Loucy (cell line): ENCODE results near the gene CREB3L2.

ENCODE experiments used
- H2AFZ ChIP-seq: fragments of 200-600 bp; sonication (generic); 2 replicates; pipeline ENCODE4 v1.6.0; 2016; ENCODE audit warnings: antibody characterized with exemption, mild to moderate bottlenecking, low read length, moderate library complexity
- H3F3A ChIP-seq: fragments of 200-600 bp; 2 replicates; pipeline ENCODE4 v1.6.0; 2016; ENCODE audit warnings: antibody characterized with exemption, low read depth, mild to moderate bottlenecking
- H3K27me3 ChIP-seq: fragments of 200-600 bp; sonication (generic); 2 replicates; pipeline ENCODE4 v1.6.1; 2014; ENCODE audit warnings: low read length, mild to moderate bottlenecking; ENCODE audit not compliant: insufficient read depth, poor library complexity, severe bottlenecking
- H3K36me3 ChIP-seq: fragments of 200-600 bp; sonication (generic); 2 replicates; pipeline ENCODE4 v1.6.1; 2016; ENCODE audit warnings: low read length; ENCODE audit not compliant: insufficient read depth
- H3K4me1 ChIP-seq: fragments of 200-600 bp; sonication (generic); 2 replicates; pipeline ENCODE4 v1.5.1; 2014; ENCODE audit warnings: low read length, mild to moderate bottlenecking; ENCODE audit not compliant: insufficient read depth, poor library complexity, severe bottlenecking
- H3K4me2 ChIP-seq: fragments of 200-600 bp; sonication (generic); 2 replicates; pipeline ENCODE4 v1.6.0; 2014; ENCODE audit warnings: antibody characterized with exemption, low read length, low read depth, mild to moderate bottlenecking; ENCODE audit not compliant: poor library complexity, severe bottlenecking
- H3K4me3 ChIP-seq: fragments of 200-600 bp; sonication (generic); 2 replicates; pipeline ENCODE4 v1.5.1; 2014; ENCODE audit warnings: low read length, mild to moderate bottlenecking, mixed read lengths; ENCODE audit not compliant: poor library complexity, severe bottlenecking
- H3K79me2 ChIP-seq: fragments of 200-600 bp; sonication (generic); 2 replicates; pipeline ENCODE4 v1.6.1; 2014; ENCODE audit warnings: low read length; ENCODE audit not compliant: insufficient read depth
- H3K9ac ChIP-seq: fragments of 200-600 bp; sonication (generic); 2 replicates; pipeline ENCODE4 v1.6.0; 2014; ENCODE audit warnings: mild to moderate bottlenecking, low read depth, low read length, moderate library complexity; ENCODE audit not compliant: poor library complexity, severe bottlenecking
- H3K9me2 ChIP-seq: fragments of 200-600 bp; sonication (generic); replicated peaks from 2 replicates; pipeline ENCODE4 v1.6.1; 2016; ENCODE audit warnings: low read depth, low read length, mixed read lengths
- H3K9me3 ChIP-seq: fragments of 200-600 bp; sonication (generic); 2 replicates; pipeline ENCODE4 v1.6.1; 2014; ENCODE audit warnings: mild to moderate bottlenecking, antibody characterized with exemption, low read length, low read depth; ENCODE audit not compliant: insufficient read depth
- H4K20me1 ChIP-seq: fragments of 200-600 bp; sonication (generic); 2 replicates; pipeline ENCODE4 v1.6.0; 2014; ENCODE audit warnings: antibody characterized with exemption, low read length, mild to moderate bottlenecking; ENCODE audit not compliant: insufficient read depth, poor library complexity, severe bottlenecking
- CTCF ChIP-seq: fragments of 200-600 bp; sonication (generic); conservative IDR thresholded peaks from 2 replicates; pipeline ENCODE4 v1.5.1; 2014; ENCODE audit warnings: mild to moderate bottlenecking, antibody characterized with exemption, low read length
- EZH2phosphoT487 ChIP-seq: fragments of 200-600 bp; IDR thresholded peaks from 2 replicates; pipeline ENCODE4 v1.6.1; 2018; ENCODE audit warnings: antibody characterized with exemption, mild to moderate bottlenecking, moderate library complexity, borderline replicate concordance

Gene CREB3L2

GRCh38 chr7:137960020-137960419 is 41.9 kb downstream of the CREB3L2 start:
- no peak overlapping the region for H2AFZ ChIP-seq
- peaks cover 6% of the 10 kb centered on the region for H3K4me1 ChIP-seq
- H3K4me3 ChIP-seq = no peak overlapping the region
- no peaks in the 10 kb centered on the region for H3K9me2 ChIP-seq
- no peak for TF ChIP-seq EZH2phosphoT487
- no peak for TF ChIP-seq CTCF
- H3K9ac ChIP-seq = no peak overlapping the region
- H3K79me2 ChIP-seq = peaks cover 48% of the 10 kb centered on the region
- H3K36me3 ChIP-seq = peaks cover 15% of the 10 kb centered on the region; the same call in 1 of the 2 replicates
- H4K20me1 ChIP-seq = peaks cover 3% of the 10 kb centered on the region
- no peaks in the 10 kb centered on the region for H3K9me3 ChIP-seq
- H3K27me3 ChIP-seq = no peaks in the 10 kb centered on the region
- no peak overlapping the region for H3K4me2 ChIP-seq
- no peaks in the 10 kb centered on the region for H3F3A ChIP-seq

GRCh38 chr7:137958470-137959431 is 43.1 kb downstream of the CREB3L2 start:
- Histone ChIP-seq H3K79me2 (peaks cover 47% of the 10 kb centered on the region), H3K9me3 (no peaks in the 10 kb centered on the region), H3K4me1 (peaks cover 6% of the 10 kb centered on the region), H2AFZ (no peak overlapping the region), H3K9me2 (no peaks in the 10 kb centered on the region), H3K36me3 (peaks cover 15% of the 10 kb centered on the region; the same call in 1 of the 2 replicates), H3F3A (no peaks in the 10 kb centered on the region), H3K27me3 (no peaks in the 10 kb centered on the region), H3K4me2 (no peak overlapping the region), H3K4me3 (no peak overlapping the region), H3K9ac (no peak overlapping the region), H4K20me1 (peaks cover 3% of the 10 kb centered on the region)
- TF ChIP-seq EZH2phosphoT487 = no peak
- TF ChIP-seq CTCF = no peak

- Histone ChIP-seq H3K4me3 (no peak overlapping the region), H3K9me3 (no peaks in the 10 kb centered on the region), H3K27me3 (no peaks in the 10 kb centered on the region), H3K4me1 (peaks cover 6% of the 10 kb centered on the region), H3K9me2 (no peaks in the 10 kb centered on the region), H3K36me3 (peaks cover 15% of the 10 kb centered on the region; the same call in 1 of the 2 replicates), H3K9ac (no peak overlapping the region), H3K79me2 (peaks cover 49% of the 10 kb centered on the region), H3F3A (no peaks in the 10 kb centered on the region), H4K20me1 (peaks cover 3% of the 10 kb centered on the region), H2AFZ (no peak overlapping the region), H3K4me2 (no peak overlapping the region)
- TF ChIP-seq CTCF (no peak), EZH2phosphoT487 (no peak)
Measured at GRCh38 chr7:137957887-137958286, 44.0 kb downstream of the CREB3L2 start.
